ENCODE measurements around the gene ABCC1. TPM values are rescaled to one million over a fixed set of nuclear protein-coding genes. Genes with fewer than 3 reads are reported as not detected.
"Not testable (repeated sequence)": the region's sequence is repeated elsewhere in the genome, so short reads cannot be mapped to it uniquely, and the experiment has no call there.

The ABCC1 gene
- total RNA-seq, 4 donors from 2014 or later, result 17.3 to 105 (median 28.3) TPM

GRCh38 chr16:15907863-15908478 is 41.4 kb upstream of the ABCC1 start:
- Histone ChIP-seq H3K27ac (no peak overlapping the region), H3K36me3 (no peaks in the 10 kb centered on the region), H3K27me3 (no peaks in the 10 kb centered on the region), H3K4me1 (no peaks in the 10 kb centered on the region), H3K9me3 (no peaks in the 10 kb centered on the region), H3K4me3 (no peak overlapping the region)
- TF ChIP-seq POLR2A (IDR thresholded peaks at IDR 0.05) (no peak), CTCF (IDR thresholded peaks at IDR 0.05) (no peak)
- peak in 2 of 3 donors; percentile 65 to 77 for DNase-seq

- Histone ChIP-seq H3K4me3 (no peak overlapping the region), H3K27ac (no peak overlapping the region), H3K9me3 (no peaks in the 10 kb centered on the region), H3K4me1 (no peaks in the 10 kb centered on the region), H3K36me3 (no peaks in the 10 kb centered on the region), H3K27me3 (no peaks in the 10 kb centered on the region)
- DNase-seq, result peak in 2 of 3 donors; percentile 5 to 12
- TF ChIP-seq POLR2A (IDR thresholded peaks at IDR 0.05) (no peak), CTCF (IDR thresholded peaks at IDR 0.05) (no peak)
Measured at GRCh38 chr16:15911198-15911597, 38.2 kb upstream of the ABCC1 start.

GRCh38 chr16:15913046-15913698 is 36.2 kb upstream of the ABCC1 start:
- H3K4me1 ChIP-seq, result no peaks in the 10 kb centered on the region
- H3K4me3 ChIP-seq, result no peak overlapping the region
- no peaks in the 10 kb centered on the region for H3K27me3 ChIP-seq
- H3K27ac ChIP-seq, result no peak overlapping the region
- H3K9me3 ChIP-seq, result no peaks in the 10 kb centered on the region
- H3K36me3 ChIP-seq, result no peaks in the 10 kb centered on the region
- peak in 2 of 3 donors; percentile 3 to 27 for DNase-seq
- no peak for TF ChIP-seq POLR2A (IDR thresholded peaks at IDR 0.05)
- no peak for TF ChIP-seq CTCF (IDR thresholded peaks at IDR 0.05)

GRCh38 chr16:15915555-15916081 is 33.8 kb upstream of the ABCC1 start:
- H3K27ac ChIP-seq, result no peak overlapping the region
- no peaks in the 10 kb centered on the region for H3K9me3 ChIP-seq
- no peaks in the 10 kb centered on the region for H3K36me3 ChIP-seq
- H3K27me3 ChIP-seq, result no peaks in the 10 kb centered on the region
- H3K4me3 ChIP-seq, result no peak overlapping the region
- no peak for TF ChIP-seq CTCF (IDR thresholded peaks at IDR 0.05)
- TF ChIP-seq POLR2A (IDR thresholded peaks at IDR 0.05), result no peak
- peak in 2 of 3 donors; percentile 6 for DNase-seq
- no peaks in the 10 kb centered on the region for H3K4me1 ChIP-seq

- H3K27ac ChIP-seq, result no peak overlapping the region
- TF ChIP-seq CTCF (IDR thresholded peaks at IDR 0.05) (no peak), POLR2A (IDR thresholded peaks at IDR 0.05) (no peak)
- H3K27me3 ChIP-seq, result no peaks in the 10 kb centered on the region
- no peaks in the 10 kb centered on the region for H3K4me1 ChIP-seq
- no peak overlapping the region for H3K4me3 ChIP-seq
- H3K9me3 ChIP-seq, result no peaks in the 10 kb centered on the region
- no peak for DNase-seq
- no peaks in the 10 kb centered on the region for H3K36me3 ChIP-seq
Measured at GRCh38 chr16:15916323-15916722, 33.1 kb upstream of the ABCC1 start.

GRCh38 chr16:15918314-15918713 is 31.1 kb upstream of the ABCC1 start:
- H3K27ac ChIP-seq, H3K4me1 ChIP-seq, H3K4me3 ChIP-seq, H3K27me3 ChIP-seq, H3K9me3 ChIP-seq, H3K36me3 ChIP-seq, DNase-seq: not testable (repeated sequence)

Measured in Peyer's patch (tissue), 4 donors.